ENCODE data around the gene EYA4. TPM values are rescaled to one million over a fixed set of nuclear protein-coding genes. Genes with fewer than 3 reads are reported as not detected.

Gene EYA4
- total RNA-seq, 1 donor from 2014 or later = 9.7 TPM

DNA sequence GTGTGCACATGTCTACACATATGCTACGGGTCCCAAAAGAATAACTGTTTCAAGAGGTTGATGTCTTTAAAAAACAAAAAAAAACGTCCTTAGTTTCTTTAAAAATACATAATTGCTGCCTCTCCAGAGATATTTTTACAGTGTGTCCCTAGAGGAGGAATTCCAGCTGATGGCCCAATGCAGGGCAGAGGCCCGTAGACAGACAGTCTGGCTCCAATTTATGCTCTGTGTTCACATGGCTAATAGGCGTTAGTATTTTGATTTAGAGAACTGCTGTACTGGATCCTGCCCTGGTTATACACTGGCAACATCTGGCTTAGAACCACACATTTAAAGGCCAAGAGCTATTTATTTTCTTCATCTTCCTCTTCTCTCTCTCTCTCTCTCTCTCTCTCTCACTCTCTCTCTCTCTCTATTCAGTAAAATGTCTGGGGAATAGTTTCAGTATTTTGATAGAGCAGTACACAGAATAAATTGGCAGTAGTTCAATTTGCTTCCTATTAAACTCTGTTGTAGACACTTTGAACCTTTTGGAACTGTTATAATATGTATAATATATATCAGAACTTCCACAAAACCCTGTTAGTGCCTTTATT lies 260.6 kb downstream of the EYA4 start:
- no peak overlapping the region for H3K4me3 ChIP-seq (ENCODE audit: low read depth, low read length)
- no peak for TF ChIP-seq CTCF (IDR thresholded peaks at IDR 0.05; ENCODE audit: insufficient read depth, low read length, severe bottlenecking)
- no peak for FAIRE-seq
- no peaks in the 10 kb centered on the region for H3K27me3 ChIP-seq (ENCODE audit: control insufficient read depth, insufficient read depth, low read length)
- DNase-seq (ENCODE audit: low read depth) = no peak
- H3K36me3 ChIP-seq (ENCODE audit: control insufficient read depth, insufficient read depth, low read length) = no peaks in the 10 kb centered on the region

GRCh38 chr6:133502441-133503335 lies 261.5 kb downstream of the EYA4 start:
- H3K36me3 ChIP-seq (ENCODE audit: control insufficient read depth, insufficient read depth, low read length) = no peaks in the 10 kb centered on the region
- DNase-seq (ENCODE audit: low read depth) (peak; percentile 92), FAIRE-seq (peak; percentile 60)
- TF ChIP-seq CTCF (IDR thresholded peaks at IDR 0.05; ENCODE audit: insufficient read depth, low read length, severe bottlenecking) = no peak
- no peak overlapping the region for H3K4me3 ChIP-seq (ENCODE audit: low read depth, low read length)
- H3K27me3 ChIP-seq (ENCODE audit: control insufficient read depth, insufficient read depth, low read length) = no peaks in the 10 kb centered on the region

DNA sequence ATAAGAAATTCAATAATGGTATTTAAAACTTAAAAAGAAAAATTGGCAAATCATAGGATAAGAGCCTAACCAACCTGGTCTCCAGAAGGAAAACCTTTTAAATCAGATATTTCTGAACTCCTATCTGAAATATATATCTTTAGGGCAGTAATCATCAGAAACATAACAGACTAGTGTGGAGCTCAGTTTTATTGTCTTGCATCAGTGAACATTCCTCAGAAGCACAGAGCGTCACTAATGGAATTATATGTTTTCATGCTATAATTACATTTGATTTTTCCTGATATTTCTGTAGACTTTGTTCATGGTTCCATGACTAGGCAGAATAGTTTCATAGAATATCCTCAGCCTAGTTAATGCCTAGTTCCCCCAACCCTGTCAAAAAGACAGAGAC lies 262.2 kb downstream of the EYA4 start:
- Histone ChIP-seq H3K27me3 (ENCODE audit: control insufficient read depth, insufficient read depth, low read length) (no peaks in the 10 kb centered on the region), H3K4me3 (ENCODE audit: low read depth, low read length) (no peak overlapping the region), H3K36me3 (ENCODE audit: control insufficient read depth, insufficient read depth, low read length) (no peaks in the 10 kb centered on the region)
- FAIRE-seq (no peak), DNase-seq (ENCODE audit: low read depth) (no peak)
- no peak for TF ChIP-seq CTCF (IDR thresholded peaks at IDR 0.05; ENCODE audit: insufficient read depth, low read length, severe bottlenecking)

GRCh38 chr6:133504158-133504557 lies 263.0 kb downstream of the EYA4 start:
- TF ChIP-seq CTCF (IDR thresholded peaks at IDR 0.05; ENCODE audit: insufficient read depth, low read length, severe bottlenecking) = no peak
- H3K4me3 ChIP-seq (ENCODE audit: low read depth, low read length) = no peak overlapping the region
- H3K36me3 ChIP-seq (ENCODE audit: control insufficient read depth, insufficient read depth, low read length) = no peaks in the 10 kb centered on the region
- FAIRE-seq = no peak
- no peaks in the 10 kb centered on the region for H3K27me3 ChIP-seq (ENCODE audit: control insufficient read depth, insufficient read depth, low read length)
- DNase-seq (ENCODE audit: low read depth) = no peak

DNA sequence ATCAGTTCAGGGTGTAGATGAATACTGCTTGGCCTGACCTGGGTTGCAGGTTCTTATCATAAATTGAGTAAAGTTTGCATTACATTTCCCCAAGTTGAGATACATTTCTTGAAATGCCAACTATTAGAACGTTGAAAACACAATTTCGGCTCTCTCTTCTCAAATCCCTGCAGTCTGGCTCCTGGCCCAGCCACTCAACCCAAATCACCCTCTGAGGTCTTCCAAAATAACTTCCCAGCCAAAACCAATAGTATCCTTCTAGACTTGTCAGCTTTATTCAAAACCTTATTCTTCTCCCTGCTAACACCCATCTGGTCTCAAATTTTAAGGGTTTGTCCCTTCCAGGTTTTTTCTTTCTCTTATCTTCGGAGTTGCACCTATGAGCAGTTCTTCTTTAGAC lies 263.6 kb downstream of the EYA4 start:
- TF ChIP-seq CTCF (IDR thresholded peaks at IDR 0.05; ENCODE audit: insufficient read depth, low read length, severe bottlenecking) = no peak
- DNase-seq (ENCODE audit: low read depth) (no peak), FAIRE-seq (no peak)
- no peaks in the 10 kb centered on the region for H3K36me3 ChIP-seq (ENCODE audit: control insufficient read depth, insufficient read depth, low read length)
- no peak overlapping the region for H3K4me3 ChIP-seq (ENCODE audit: low read depth, low read length)
- no peaks in the 10 kb centered on the region for H3K27me3 ChIP-seq (ENCODE audit: control insufficient read depth, insufficient read depth, low read length)

Measured in bronchial epithelial cell (primary cell).